Omental fat pad (tissue), 4 donors: ENCODE results near the gene AFAP1. TPM values are rescaled to one million over a fixed set of nuclear protein-coding genes. Genes with fewer than 3 reads are reported as not detected.
A peak's percentile ranks its signal among the peaks of the same experiment; 100 is the strongest.

Experiments used
- ATAC-seq: fragments of 150-250 bp; one replicate; pipeline ENCODE4 v1.9.1; 2016; ENCODE audit warnings: mild to moderate bottlenecking, moderate library complexity; ENCODE audit not compliant: low FRiP score
- DNase-seq: peaks from one replicate; pipeline ENCODE4 v3.0.0-alpha.2; 2019; ENCODE audit warnings: low spot score
- CTCF ChIP-seq, 3 donors: fragments of 450-650 bp; IDR thresholded peaks; one replicate each; pipeline ENCODE4 v1.5.1; 2016 to 2017; ENCODE audit warnings: antibody characterized with exemption in 3 of 3, mild to moderate bottlenecking in 3 of 3, moderate library complexity in 2 of 3
- total RNA-seq, 4 donors: library from RNA; depleted of rRNA; stranded (reverse); fragments of >200 nt; gene quantifications; one replicate each; pipeline ENCODE4 v1.1.0, GENCODE V29; 2016

AFAP1 gene
- total RNA-seq, 4 donors from 2014 or later, result 24.6 to 35.5 (median 26.9) TPM

GRCh38 chr4:7773401-7774180, 166.1 kb downstream of the AFAP1 start:
- DNase-seq (no peak), ATAC-seq (no peak)
- TF ChIP-seq CTCF (IDR thresholded peaks at IDR 0.05), result no peak

GRCh38 chr4:7772711-7773385, 166.8 kb downstream of the AFAP1 start:
- DNase-seq, result no peak
- peak; percentile 46 for ATAC-seq
- TF ChIP-seq CTCF (IDR thresholded peaks at IDR 0.05), result no peak

GRCh38 chr4:7771541-7772507, 167.8 kb downstream of the AFAP1 start:
- no peak for ATAC-seq
- TF ChIP-seq CTCF (IDR thresholded peaks at IDR 0.05), result no peak
- DNase-seq, result no peak

GRCh38 chr4:7771056-7771455, 168.6 kb downstream of the AFAP1 start:
- DNase-seq (no peak), ATAC-seq (no peak)
- no peak for TF ChIP-seq CTCF (IDR thresholded peaks at IDR 0.05)

GRCh38 chr4:7770224-7771050, 169.2 kb downstream of the AFAP1 start:
- TF ChIP-seq CTCF (IDR thresholded peaks at IDR 0.05), result no peak
- DNase-seq, result no peak
- ATAC-seq, result no peak
